Sigmoid colon (tissue), 4 donors: Measurements from ENCODE around the gene AAMP.

Experiments used
- CTCF ChIP-seq, 4 experiments: fragments of 450-650 bp in 3 of 4; fragments of 200-600 bp in 1 of 4; IDR thresholded peaks; one replicate each; pipeline ENCODE4 v1.5.1; 2016 to 2019; ENCODE audit warnings: antibody characterized with exemption in 4 of 4, mild to moderate bottlenecking in 3 of 4, moderate library complexity in 2 of 4
- POLR2A ChIP-seq, 2 donors: fragments of 450-650 bp; IDR thresholded peaks; one replicate each; pipeline ENCODE4 v1.6.1; 2016; ENCODE audit warnings: antibody characterized with exemption in 2 of 2, mild to moderate bottlenecking in 2 of 2, moderate library complexity in 2 of 2
- POLR2AphosphoS5 ChIP-seq, 4 donors: sonication (generic); formaldehyde crosslinking; IDR thresholded peaks; one replicate each; pipeline ENCODE4 v1.6.1; 2017; ENCODE audit warnings: antibody characterized with exemption in 4 of 4

- no peak for TF ChIP-seq CTCF (IDR thresholded peaks at IDR 0.05)
- TF ChIP-seq POLR2A (IDR thresholded peaks at IDR 0.05), result no peak
- TF ChIP-seq POLR2AphosphoS5 (IDR thresholded peaks at IDR 0.05), result no peak
Observed at GRCh38 chr2:218293715-218294429, 23.9 kb upstream of the AAMP start.
